Activated T-cell treated with anti-CD3 and anti-CD28 coated beads for 4 hours (primary cell): ENCODE results near the gene KCNQ1.

Experiments
- DNase-seq: peaks from one replicate; pipeline ENCODE4 v3.0.0-alpha.2; 2020

KCNQ1 gene, protein sequence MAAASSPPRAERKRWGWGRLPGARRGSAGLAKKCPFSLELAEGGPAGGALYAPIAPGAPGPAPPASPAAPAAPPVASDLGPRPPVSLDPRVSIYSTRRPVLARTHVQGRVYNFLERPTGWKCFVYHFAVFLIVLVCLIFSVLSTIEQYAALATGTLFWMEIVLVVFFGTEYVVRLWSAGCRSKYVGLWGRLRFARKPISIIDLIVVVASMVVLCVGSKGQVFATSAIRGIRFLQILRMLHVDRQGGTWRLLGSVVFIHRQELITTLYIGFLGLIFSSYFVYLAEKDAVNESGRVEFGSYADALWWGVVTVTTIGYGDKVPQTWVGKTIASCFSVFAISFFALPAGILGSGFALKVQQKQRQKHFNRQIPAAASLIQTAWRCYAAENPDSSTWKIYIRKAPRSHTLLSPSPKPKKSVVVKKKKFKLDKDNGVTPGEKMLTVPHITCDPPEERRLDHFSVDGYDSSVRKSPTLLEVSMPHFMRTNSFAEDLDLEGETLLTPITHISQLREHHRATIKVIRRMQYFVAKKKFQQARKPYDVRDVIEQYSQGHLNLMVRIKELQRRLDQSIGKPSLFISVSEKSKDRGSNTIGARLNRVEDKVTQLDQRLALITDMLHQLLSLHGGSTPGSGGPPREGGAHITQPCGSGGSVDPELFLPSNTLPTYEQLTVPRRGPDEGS

DNA sequence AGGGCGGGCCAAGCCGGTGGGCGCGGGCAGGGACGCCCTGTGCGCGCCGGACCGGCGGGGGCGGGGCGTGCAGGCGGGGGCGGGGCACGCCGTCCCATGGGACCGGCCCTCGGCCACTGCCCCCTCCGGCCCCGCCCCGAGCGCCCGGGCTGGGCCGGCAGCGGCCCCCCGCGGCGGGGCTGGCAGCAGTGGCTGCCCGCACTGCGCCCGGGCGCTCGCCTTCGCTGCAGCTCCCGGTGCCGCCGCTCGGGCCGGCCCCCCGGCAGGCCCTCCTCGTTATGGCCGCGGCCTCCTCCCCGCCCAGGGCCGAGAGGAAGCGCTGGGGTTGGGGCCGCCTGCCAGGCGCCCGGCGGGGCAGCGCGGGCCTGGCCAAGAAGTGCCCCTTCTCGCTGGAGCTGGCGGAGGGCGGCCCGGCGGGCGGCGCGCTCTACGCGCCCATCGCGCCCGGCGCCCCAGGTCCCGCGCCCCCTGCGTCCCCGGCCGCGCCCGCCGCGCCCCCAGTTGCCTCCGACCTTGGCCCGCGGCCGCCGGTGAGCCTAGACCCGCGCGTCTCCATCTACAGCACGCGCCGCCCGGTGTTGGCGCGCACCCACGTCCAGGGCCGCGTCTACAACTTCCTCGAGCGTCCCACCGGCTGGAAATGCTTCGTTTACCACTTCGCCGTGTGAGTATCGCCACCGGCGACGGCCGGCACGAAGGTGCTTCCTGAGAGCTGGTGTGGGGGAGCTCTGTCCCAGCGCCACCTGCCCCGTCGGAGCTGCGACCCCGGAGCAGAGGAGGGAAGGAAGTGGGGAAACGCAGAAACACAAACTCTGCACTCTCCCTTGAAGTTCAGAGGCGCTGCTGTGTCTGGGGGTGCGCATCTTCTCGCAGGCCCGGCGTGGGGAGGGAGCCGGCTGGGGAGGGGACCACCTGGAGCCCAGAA, at the start of gene KCNQ1:
KCNQ1 (plus strand) TSS at position 188 of the 925 bp plus-strand sequence; CDS start at position 279, 91 bp downstream.
- no peak for DNase-seq

DNA sequence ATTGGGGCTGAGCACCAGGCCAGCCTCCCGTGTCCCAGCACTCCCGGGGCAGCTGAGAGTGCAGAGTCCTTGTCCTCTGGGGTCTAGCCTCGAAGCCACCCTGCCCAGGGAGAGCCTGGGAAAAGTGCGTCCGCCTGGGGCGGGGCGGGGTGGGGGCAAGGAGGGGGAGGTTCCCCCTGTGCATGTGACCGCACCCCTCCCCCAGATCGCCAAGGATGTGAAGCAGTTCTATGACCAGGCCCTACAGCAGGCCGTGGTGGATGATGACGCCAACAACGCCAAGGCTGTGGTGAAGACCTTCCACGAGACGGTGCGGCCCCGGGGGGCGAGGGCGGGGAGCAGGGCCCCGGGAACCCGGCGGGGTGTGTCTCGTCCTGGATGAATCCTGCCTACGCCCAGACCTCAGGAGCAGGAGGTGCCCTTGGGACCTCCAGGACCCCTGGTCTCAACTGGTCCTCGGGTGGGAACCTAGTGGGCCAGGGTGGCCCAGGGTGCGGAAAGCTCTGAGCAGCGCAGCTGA, 49.5 kb upstream of the KCNQ1 start:
- DNase-seq: no peak

DNA sequence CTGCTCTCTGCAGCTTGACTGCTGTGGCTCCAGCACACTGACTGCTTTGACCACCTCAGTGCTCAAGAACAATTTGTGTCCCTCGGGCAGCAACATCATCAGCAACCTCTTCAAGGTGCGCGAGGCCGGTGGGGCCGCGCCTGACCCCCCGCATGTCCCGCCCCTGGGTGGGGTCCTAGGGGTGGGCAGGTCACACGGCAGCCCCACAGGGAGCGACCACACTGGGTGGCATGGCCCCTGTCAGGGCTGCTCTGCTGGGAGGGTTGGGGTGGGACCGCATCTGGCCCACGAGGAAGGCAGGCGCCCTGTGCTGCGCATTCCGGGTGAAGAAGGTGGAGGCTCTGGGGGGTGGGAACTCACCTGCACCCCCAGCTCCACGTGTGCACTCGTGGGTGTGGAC, 49.0 kb upstream of the KCNQ1 start:
- no peak for DNase-seq

DNA sequence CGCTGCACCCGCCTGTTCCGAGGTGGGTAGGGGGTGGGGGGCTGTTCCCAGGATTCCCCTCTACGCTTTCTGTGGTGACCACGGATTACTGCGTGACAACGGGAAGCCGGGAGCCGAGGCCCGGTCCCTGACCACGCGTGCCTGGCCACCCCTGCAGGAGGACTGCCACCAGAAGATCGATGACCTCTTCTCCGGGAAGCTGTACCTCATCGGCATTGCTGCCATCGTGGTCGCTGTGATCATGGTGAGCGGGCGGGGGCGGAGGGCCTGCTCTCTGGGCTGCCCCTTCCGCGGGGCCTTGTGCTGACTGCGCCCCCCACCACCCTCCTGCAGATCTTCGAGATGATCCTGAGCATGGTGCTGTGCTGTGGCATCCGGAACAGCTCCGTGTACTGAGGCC, 48.3 kb upstream of the KCNQ1 start:
- no peak for DNase-seq

DNA sequence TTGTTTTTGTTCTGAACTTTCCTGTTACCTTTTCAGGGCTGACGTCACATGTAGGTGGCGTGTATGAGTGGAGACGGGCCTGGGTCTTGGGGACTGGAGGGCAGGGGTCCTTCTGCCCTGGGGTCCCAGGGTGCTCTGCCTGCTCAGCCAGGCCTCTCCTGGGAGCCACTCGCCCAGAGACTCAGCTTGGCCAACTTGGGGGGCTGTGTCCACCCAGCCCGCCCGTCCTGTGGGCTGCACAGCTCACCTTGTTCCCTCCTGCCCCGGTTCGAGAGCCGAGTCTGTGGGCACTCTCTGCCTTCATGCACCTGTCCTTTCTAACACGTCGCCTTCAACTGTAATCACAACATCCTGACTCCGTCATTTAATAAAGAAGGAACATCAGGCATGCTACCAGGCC, 47.8 kb upstream of the KCNQ1 start:
- DNase-seq: no peak

DNA sequence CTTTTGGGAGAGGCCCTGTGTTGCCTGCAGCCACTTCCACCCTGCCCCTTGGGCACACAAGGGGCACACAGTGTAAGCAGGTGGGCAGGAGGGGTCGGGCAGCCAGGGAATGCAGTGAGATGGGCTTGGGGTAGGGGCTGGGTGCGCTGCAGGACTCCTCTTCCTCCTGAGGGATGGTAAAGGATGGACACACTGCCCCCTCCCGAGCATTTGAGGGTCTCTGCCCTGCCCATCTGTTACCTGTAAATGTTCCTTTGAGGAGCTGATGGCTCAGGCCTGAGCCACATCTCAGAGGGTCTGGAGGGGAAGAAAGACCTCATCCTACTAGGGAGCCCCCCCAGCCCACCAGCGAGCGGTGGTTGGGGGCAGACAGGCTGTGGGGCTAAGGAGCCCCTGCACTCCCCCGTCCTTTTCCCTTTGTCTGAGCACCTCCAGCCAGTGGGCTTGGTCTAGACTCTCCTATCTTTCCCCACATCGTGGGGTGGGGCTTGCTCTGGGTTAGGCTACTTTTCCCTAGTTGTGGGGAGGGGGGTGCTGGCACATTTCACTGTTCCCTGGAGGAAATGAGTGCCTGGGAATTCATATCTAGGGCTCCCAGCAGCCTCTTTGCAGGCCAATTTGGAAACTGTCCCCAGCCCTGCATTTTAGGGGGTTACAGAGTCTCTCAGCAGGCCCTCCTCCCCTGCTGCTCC, 46.0 kb upstream of the KCNQ1 start:
- no peak for DNase-seq

DNA sequence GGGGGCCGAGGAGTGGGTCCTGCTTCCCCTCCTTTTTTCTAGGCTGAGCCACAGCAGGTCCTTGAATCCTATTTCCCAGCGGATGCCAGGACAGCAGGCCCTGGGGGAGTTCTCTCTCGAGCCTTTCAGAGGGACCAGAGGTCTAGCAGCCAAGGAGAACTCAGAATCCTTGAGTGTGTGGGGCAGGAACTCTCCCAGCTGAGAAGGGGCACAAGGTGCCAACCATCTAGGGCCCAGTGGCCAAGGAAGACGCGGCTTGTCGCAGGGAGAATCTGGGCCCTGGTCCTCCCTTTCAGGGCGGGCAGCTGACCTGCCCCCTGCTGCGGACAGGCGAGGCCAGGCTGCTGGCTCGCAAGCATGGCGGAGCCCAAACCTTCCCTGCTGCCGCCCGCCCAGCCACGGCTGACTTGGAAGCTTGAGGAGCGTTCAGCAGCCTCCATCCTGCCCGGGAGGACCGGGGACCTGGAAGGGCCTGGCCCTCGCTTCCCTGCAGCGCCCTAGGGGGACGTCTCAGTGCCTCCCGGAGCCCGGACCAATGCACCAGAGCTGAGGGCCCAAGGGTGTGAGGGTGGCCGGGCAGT, 45.2 kb upstream of the KCNQ1 start:
- DNase-seq: no peak

DNA sequence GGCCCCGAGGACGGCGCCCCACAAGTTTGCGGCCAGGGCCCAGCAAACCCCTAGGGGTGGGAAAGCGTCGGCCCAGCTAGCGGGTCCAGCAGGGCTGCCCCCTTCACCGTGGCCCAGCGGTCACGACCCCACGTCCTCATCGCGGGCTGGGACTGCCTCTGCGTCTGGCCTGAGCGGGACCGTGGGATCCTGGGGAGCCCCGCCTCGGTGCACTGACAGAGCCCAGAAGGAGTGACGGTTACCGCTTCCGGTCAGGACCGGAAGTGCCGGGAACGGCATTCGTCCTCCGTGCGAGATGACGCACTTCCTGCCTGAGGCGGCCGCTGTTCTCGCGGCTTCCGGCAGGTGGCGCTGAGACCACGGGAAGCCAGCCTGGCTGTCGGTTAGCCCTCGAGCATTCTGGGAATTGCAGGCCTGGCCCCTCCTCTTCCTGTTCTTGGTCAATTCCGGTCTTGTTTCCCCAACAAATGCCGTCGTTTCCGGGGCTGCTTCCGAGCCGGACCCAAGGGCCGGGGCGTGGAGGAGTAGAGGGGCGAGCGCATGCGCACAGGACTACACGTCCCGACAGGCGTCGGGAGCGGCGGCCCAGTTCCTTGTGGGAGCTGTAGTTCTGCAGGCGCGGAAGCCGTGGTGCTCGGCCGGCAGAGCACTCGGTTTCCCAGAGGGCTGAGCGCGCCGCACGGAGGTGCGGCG, 44.6 kb upstream of the KCNQ1 start, which contains the start of gene TSSC4:
TSSC4 (plus strand) TSS at position 682 of the 693 bp plus-strand sequence. CDS start 1,884 bp downstream, outside the sequence.
- DNase-seq: peak; percentile 98

DNA sequence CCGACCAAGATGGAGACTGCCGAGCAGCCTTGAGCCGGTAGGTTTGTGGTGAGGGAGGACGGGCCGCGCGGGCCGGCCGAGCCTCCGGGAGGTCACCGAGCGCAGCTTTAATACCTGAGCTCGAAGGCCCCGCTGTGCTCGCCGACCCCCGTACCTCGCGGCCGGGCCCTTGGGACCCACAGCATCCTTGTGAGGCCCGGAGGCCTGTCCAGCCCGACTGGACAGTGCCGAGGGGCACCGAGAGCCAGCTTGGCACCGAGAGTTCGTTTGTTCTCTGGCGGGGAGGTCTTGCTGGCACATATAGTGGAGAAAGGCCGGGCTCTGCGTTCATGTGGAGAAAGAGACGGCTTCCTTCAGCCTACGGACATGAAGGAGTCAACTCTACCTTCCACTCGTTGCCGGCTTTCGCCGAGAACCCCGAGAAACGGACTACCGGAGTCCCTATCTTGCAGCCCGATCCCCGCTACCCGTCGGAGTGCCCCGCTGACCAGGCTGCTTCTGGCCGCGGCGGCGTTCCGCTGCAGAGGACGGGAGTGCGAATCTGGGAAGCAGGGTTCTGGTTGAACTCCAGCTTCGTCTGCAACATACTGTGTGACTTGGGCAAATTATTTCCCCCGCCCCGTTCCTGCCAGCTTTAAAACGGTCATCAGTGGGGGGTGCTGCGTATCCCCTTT, 43.9 kb upstream of the KCNQ1 start:
- DNase-seq: no peak

DNA sequence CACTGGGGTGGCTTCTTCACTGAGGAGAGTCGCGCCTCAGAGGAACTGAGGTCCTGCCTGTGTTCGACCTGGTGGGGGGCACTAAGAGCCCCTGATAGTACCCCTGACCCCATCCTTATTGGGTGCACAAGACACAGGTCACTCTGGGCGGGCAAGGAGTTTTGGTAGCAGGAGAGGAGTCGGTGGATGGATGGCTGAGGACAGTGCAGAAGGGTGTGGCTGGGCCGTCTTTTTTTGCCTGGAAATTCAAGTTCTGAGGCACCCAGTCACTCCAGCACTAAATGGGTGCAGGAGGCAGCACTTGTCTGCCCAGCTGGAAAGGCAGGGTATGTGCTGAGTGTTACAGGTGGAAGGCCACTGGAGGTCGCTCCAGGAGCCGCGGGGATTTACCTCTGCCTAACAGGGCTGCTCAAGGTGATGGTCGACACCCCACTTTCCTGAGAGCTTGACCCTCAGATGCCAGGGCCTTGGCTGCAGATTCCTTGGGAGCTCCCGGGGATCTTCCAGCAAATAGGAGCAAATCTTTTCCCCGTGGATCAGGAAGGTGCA, 43.3 kb upstream of the KCNQ1 start:
- DNase-seq: no peak

DNA sequence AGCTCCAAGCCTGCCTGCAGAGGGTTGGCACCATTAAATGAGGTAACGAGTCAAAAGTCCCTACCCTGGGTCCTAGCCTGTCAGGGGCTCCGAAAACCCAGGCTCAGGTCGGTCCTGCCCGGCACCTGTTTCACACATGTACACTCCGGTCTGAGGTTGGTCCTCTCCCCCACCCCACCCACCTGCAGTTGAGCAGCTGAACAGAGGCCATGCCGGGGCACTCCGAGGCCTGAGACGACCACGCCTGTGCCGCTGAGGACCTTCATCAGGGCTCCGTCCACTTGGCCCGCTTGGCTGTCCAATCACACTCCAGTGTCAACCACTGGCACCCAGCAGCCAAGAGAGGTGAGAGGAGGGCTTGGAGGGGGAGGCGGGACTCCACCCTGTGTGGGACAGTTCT, 42.7 kb upstream of the KCNQ1 start:
- DNase-seq: no peak

DNA sequence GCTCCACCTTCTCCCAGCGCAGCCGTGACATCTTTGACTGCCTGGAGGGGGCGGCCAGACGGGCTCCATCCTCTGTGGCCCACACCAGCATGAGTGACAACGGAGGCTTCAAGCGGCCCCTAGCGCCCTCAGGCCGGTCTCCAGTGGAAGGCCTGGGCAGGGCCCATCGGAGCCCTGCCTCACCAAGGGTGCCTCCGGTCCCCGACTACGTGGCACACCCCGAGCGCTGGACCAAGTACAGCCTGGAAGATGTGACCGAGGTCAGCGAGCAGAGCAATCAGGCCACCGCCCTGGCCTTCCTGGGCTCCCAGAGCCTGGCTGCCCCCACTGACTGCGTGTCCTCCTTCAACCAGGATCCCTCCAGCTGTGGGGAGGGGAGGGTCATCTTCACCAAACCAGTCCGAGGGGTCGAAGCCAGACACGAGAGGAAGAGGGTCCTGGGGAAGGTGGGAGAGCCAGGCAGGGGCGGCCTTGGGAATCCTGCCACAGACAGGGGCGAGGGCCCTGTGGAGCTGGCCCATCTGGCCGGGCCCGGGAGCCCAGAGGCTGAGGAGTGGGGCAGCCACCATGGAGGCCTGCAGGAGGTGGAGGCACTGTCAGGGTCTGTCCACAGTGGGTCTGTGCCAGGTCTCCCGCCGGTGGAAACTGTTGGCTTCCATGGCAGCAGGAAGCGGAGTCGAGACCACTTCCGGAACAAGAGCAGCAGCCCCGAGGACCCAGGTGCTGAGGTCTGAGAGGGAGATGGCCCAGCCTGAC, 41.7 kb upstream of the KCNQ1 start:
- no peak for DNase-seq

DNA sequence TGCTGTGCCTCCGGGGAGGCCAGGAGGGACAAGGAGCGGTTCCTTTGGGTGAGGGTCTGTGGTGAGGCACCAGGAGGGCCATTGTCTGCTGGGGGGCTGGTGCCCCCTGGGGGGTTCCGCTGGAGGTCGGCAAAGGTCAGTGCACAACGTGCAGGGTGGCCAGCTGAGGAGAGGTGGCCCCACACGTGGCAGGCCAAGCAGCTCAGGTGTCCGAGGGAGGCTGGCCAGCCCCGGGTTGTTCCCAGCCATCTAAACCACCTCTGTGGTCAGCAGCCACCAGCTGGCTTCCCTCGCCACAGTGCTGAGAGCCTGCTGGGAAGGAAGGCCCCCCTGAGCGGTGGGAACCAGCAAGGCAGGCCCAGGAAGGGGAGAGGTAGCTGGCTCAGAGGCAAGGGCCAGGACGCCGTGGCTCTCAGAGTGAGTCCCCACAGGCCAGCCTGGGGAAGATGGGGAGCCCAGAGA, 40.0 kb upstream of the KCNQ1 start:
- DNase-seq: no peak

DNA sequence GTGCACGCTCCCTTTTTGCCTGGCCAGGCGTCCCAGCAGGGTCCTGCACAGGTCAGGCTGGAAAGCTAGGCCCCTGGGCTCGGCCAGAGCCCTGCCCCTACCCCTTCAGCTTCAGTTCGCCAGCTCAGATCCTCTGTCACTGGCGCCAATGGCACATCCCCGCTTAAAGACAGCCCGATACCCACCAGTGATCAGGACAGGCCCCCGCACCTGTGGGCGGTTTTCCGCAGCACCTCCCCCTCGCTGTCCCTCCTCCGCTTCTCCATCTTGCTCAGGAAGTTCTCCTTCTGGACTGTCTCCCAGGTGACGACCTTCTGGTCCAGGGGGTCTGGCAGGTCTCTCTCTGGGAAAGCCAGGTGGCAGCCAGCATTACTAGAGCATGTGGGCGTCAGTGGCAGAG, 38.4 kb upstream of the KCNQ1 start:
- DNase-seq: no peak

DNA sequence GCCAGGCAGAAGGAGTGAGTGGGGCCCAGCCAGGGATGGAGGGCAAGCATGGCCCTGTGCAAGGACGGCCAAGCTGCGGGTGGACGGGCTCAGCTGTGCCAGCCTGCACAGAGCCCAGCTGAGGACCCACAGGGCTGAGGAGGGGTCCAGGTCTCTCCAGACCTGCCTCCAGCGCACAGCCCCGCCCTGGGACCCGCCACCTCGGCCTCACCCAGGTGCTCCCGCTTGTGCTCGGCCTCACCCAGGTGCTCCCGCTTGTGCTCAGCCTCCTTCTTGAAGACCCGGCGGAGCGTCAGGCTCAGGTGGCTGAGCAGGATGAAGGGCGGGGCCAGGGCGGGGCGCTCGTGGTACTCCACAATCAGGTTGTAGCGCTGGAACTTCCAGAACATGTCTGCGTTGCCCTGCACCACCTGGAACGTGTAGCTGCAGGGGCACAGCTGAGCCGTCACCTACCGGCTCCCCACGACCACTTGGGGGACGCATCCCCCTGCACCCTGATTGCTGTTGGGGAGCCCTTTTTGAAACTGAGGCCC, 37.9 kb upstream of the KCNQ1 start:
- no peak for DNase-seq

DNA sequence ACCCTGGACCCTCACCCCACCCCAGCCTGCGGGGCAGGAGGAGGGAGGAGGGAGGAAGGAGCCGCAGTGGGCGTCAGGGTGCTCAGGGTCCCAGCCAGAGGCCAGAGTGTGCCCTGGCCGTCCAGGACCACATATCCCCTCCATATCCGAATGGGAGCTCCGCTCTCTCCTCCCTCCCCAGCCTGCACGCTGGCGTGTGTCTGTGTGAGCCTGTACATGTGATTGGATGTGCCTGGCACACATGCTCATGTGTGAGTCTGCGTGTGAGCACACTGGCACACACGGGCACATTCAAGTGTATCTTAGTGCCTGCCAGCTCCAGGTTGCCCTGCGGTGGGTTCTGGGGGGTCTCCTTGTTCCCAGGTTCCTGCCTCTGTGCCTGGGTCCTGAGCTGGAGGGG, 36.1 kb upstream of the KCNQ1 start:
- no peak for DNase-seq

DNA sequence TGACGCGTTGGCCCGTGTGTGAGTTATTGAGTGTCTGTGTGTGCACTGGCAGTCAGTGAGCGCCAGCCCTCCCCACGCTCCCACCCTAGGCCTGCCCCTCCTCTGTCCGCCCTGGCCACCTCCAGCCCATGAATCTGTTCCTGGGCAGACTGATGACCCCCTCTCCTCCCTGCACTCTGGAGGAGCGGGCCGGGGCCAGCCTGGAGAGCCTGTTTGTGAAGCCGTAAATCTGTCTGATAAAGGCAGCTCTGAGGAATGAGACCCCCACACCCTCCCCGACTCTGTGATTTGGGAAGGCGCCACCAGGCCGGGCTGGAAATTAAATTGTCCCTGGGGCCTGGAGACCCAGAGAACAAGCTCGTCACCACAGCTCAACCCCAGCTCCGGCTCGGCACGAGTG, 35.7 kb upstream of the KCNQ1 start:
- DNase-seq: no peak

DNA sequence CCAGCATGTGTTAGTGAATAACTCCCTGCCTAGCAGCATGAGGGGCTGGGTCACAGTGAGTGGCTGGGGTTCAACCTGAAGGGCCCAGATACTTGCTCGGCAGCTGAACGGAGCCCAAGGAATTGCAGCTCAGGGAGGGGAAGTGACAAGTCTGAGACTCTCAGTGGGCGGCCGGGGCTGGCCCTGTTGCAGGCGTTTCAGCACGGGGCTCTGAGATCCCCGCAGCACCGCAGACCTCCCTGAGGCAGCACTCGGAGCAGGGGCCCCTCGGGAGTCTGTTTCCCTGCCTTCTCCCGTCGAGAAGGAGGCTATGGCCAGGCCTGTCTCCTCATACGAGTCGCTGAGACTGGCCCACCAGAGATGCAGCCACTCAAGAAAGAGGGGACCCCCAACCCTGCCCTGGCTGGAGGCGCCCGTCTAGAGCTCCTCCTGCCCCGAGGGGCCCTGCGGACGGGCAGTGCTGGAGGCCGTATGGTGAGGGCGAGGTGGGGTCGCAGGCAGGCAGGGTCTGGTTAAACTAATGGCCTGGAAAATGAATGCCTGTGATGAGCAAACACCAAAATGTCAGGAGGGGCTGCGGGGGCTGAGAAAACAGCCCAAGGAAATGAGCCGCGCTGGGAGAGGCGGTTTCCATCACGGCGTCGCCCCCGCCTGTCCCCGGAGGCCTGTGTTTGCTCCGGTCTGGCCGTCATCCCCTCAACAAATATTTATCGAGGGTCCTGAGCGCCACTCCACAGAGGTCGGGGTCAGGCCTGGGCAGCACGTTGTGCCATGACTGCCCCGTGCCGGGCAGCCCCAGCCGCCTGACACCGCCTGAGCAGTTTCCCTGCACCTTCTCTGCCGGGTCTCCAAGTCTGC, 35.0 kb upstream of the KCNQ1 start:
- no peak for DNase-seq
